Liver (tissue), 3 donors: ENCODE results near the gene MOB1B.
"Not testable (repeated sequence)": the region's sequence is repeated elsewhere in the genome, so short reads cannot be mapped to it uniquely, and the experiment has no call there.

Source experiments
- EGR1 ChIP-seq, 2 donors: IDR thresholded peaks; 2 replicates each; pipeline ENCODE4 v1.6.1; 2016 to 2018; ENCODE audit warnings: antibody characterized with exemption in 2 of 2, low read depth in 2 of 2
- RAD21 ChIP-seq, 2 donors: IDR thresholded peaks; 2 replicates each; pipeline ENCODE4 v1.6.1; 2016; ENCODE audit warnings: antibody characterized with exemption in 2 of 2, mild to moderate bottlenecking in 2 of 2
- RXRA ChIP-seq, 2 donors: IDR thresholded peaks; 2 replicates each; pipeline ENCODE4 v1.6.1; 2017 to 2018; ENCODE audit warnings: antibody characterized with exemption in 2 of 2, mild to moderate bottlenecking in 1 of 2
- TF ChIP-seq, protein P1 (sequence below): fragments of 150-350 bp; IDR thresholded peaks from 2 replicates; pipeline ENCODE4 v1.5.1; 2017; ENCODE audit warnings: improper control_type of control experiment, low read depth, low read length; ENCODE audit not compliant: missing input control
- donor health status: healthy.
- donor health status: healthy.

DNA sequence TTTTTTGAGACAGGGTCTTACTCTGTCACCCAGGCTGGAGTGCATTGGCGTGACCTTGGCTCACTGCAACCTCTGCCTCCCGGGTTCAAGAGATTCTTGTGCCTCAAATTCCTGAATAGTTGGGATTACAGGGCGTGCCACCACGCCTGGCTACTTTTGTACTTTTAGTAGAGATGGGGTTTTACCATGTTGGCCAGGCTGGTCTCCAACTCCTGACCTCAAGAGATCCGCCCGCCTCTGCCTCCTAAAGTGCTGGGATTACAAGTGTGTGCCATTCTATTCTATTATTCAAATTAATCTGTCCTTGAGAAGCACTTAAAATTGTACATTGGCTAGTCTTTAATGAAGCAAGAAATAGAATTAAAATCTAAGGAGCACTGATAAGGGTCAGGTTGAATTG, 3.6 kb upstream of the MOB1B start:
- TF ChIP-seq RAD21 (IDR thresholded peaks at IDR 0.05); RXRA (IDR thresholded peaks at IDR 0.05); EGR1 (IDR thresholded peaks at IDR 0.05; ENCODE audit: low read depth in 2 of 2): not testable (repeated sequence)
- TF ChIP-seq, protein P1, sequence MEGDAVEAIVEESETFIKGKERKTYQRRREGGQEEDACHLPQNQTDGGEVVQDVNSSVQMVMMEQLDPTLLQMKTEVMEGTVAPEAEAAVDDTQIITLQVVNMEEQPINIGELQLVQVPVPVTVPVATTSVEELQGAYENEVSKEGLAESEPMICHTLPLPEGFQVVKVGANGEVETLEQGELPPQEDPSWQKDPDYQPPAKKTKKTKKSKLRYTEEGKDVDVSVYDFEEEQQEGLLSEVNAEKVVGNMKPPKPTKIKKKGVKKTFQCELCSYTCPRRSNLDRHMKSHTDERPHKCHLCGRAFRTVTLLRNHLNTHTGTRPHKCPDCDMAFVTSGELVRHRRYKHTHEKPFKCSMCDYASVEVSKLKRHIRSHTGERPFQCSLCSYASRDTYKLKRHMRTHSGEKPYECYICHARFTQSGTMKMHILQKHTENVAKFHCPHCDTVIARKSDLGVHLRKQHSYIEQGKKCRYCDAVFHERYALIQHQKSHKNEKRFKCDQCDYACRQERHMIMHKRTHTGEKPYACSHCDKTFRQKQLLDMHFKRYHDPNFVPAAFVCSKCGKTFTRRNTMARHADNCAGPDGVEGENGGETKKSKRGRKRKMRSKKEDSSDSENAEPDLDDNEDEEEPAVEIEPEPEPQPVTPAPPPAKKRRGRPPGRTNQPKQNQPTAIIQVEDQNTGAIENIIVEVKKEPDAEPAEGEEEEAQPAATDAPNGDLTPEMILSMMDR = not testable (repeated sequence)
